NCI-H2196 treated with DMSO at 0.1 percent for 48 hours (cell line): ENCODE data around the gene IFITM2.
"Not testable (repeated sequence)": the region's sequence is repeated elsewhere in the genome, so short reads cannot be mapped to it uniquely, and the experiment has no call there.

Experiments used
- DNase-seq: peaks from one replicate; lab custom pipeline; 2025; ENCODE audit not compliant: unreplicated experiment; lab: John Stamatoyannopoulos, UW

The IFITM2 gene

GRCh38 chr11:339963-340362 lies 32.3 kb downstream of the IFITM2 start:
- no peak for DNase-seq

GRCh38 chr11:340539-341512 lies 33.2 kb downstream of the IFITM2 start:
- no peak for DNase-seq

- no peak for DNase-seq
Observed at GRCh38 chr11:342328-342727, 34.7 kb downstream of the IFITM2 start.

GRCh38 chr11:344836-345578 lies 37.4 kb downstream of the IFITM2 start:
- no peak for DNase-seq

GRCh38 chr11:346529-346928 lies 38.9 kb downstream of the IFITM2 start:
- no peak for DNase-seq

GRCh38 chr11:349270-349954 lies 41.8 kb downstream of the IFITM2 start:
- not testable (repeated sequence) for DNase-seq

GRCh38 chr11:350033-350722 lies 42.6 kb downstream of the IFITM2 start:
- DNase-seq = not testable (repeated sequence)

GRCh38 chr11:350723-351255 lies 43.2 kb downstream of the IFITM2 start:
- no peak for DNase-seq

GRCh38 chr11:351411-351810 lies 43.8 kb downstream of the IFITM2 start:
- no peak for DNase-seq

- DNase-seq = no peak
Observed at GRCh38 chr11:352456-353031, 44.9 kb downstream of the IFITM2 start.

GRCh38 chr11:353179-353873 lies 45.7 kb downstream of the IFITM2 start:
- DNase-seq = peak; percentile 5

- peak; percentile 81 for DNase-seq
Observed at GRCh38 chr11:355581-356458, 48.2 kb downstream of the IFITM2 start.

GRCh38 chr11:356610-357009 lies 49.0 kb downstream of the IFITM2 start:
- no peak for DNase-seq

GRCh38 chr11:357582-357981 lies 50.0 kb downstream of the IFITM2 start:
- DNase-seq = no peak

- DNase-seq = no peak
Observed at GRCh38 chr11:358129-358800, 50.6 kb downstream of the IFITM2 start.
